HG03025 (cell line): Measurements from ENCODE around the gene BIVM.

Experiments used
- ATAC-seq: cut with Tn5 transposase; IDR thresholded peaks from one replicate; pipeline ENCODE4 v1.9.1; 2021; ENCODE audit warnings: mild to moderate bottlenecking, moderate library complexity; ENCODE audit not compliant: unreplicated experiment, low FRiP score

Gene BIVM

DNA sequence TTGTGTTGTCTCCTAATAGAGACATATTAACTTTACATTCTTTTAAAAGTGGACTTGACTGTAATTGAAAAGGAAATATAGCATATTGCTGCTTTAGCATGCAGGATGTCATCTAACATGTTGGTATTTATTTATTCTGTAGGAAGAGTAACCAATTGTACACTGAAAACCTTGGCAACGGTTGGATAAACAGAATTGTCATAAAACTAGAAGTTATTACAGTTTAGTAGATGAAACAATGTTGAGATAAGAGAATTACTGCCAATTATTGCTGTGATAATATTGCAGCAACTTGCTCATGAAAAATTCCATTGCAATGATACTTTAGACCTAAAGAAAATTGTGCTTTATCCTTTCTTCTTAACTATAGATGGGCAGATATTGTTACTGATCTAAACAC lies 39.4 kb downstream of the BIVM start:
- no peak for ATAC-seq

DNA sequence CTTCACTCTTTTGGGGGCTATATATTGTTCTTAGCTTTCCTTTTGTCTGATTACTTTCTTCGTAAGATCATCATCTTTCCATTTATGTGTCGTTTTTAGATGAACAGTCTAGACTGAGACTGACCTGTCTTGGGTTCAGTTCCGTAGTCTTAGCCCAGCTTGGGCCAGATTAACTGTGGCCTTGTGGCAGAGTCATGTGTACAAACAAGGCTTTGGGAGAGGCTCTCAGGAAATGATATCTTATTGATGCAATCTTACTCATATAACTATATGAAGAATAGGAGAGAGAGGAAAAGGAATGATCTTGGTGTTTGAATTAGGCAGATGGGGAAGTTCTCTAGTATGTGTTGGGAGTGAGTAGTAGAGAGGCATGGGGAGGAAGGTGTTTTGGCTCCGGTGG lies 40.1 kb downstream of the BIVM start:
- no peak for ATAC-seq

DNA sequence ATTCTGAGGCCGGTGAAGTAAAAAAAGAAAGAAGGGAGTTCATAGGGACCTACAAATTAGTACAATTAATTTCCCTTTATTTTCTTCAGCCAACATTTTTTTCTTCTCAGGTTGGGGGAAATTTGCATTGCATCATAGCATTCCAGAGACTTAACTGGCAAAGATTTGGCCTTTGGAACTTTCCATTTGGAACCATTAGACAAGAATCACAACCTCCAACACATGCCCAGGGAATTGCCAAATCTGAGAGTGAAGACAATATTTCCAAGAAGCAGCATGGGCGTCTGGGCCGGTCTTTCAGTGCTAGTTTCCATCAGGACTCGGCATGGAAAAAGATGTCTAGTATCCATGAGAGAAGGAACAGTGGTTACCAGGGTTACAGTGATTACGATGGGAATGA lies 40.5 kb downstream of the BIVM start:
- ATAC-seq, result no peak

DNA sequence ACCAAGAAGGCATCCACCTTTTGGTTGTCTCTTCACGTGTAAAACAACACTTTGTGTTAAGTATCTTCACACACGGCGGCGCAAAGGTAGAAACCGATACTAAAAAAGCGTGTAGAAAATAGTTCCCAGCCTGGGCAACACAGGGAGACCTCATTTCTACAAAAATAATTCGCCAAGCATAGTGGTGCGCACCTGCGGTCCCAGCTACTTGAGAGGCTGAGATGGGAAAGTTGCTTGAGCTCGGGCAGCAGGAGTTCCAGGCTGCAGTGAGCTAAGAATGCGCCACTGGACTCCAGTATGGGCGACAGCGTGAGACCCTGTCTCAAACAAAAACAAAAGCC lies 46.3 kb downstream of the BIVM start:
- ATAC-seq, result peak; percentile 26

DNA sequence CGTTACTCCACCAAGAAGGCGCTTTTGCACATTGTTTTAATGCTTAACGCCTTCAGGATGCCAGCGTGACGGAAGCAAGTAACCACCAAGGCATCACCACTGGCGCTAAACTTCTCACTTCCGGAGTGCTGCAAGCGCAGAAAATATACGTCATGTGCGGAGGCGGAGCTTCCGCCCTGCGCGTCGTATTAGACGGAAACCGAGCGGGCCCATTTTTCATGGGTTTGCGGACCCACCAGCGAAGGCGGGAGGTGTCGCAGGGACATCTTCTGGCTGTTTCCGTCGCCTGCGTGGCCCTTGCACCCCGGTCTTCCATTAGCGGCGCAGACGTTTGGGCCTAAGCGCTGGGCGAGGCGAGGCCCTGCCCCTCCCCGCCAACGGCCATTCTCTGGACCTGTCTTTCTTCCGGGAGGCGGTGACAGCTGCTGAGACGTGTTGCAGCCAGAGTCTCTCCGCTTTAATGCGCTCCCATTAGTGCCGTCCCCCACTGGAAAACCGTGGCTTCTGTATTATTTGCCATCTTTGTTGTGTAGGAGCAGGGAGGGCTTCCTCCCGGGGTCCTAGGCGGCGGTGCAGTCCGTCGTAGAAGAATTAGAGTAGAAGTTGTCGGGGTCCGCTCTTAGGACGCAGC lies 46.8 kb downstream of the BIVM start, which contains the start of gene ERCC5:
Gene ERCC5 (plus strand): TSS at position 403 of the 631 bp plus-strand sequence. CDS start 235 bp downstream, outside the sequence.
- peak; percentile 85 for ATAC-seq

DNA sequence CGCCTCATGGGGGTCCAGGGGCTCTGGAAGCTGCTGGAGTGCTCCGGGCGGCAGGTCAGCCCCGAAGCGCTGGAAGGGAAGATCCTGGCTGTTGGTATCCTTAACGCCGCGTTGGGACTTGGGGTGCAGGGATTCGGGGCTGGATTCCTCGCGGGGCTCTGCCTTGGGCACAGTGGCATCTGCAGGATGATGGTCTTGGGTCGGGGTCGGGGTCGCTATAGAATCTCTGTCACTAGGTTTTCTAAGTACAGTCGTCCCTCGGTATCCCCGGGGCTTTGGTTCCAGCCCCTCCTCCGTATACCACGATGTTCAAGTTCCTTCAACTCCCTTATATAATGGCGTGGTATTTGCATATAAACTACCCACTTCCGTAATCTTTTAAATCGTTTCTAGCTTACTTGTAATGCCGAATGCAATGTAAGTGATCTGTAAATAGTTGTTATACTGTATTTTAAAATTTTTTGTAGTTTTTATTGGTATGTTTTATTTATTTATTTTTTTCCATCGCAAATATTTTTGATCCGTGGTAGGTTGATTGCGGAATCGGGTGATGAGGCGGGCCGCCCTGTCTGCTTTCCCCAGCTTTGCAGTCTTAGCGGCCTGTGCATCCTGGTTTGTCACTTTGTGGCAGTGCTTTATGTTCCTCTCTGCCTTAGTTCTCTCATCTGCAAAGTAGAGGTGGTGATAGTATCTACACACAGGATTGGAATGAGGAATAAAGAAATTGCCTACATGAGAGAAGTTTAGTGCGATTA lies 47.5 kb downstream of the BIVM start:
- ATAC-seq, result peak; percentile 36

DNA sequence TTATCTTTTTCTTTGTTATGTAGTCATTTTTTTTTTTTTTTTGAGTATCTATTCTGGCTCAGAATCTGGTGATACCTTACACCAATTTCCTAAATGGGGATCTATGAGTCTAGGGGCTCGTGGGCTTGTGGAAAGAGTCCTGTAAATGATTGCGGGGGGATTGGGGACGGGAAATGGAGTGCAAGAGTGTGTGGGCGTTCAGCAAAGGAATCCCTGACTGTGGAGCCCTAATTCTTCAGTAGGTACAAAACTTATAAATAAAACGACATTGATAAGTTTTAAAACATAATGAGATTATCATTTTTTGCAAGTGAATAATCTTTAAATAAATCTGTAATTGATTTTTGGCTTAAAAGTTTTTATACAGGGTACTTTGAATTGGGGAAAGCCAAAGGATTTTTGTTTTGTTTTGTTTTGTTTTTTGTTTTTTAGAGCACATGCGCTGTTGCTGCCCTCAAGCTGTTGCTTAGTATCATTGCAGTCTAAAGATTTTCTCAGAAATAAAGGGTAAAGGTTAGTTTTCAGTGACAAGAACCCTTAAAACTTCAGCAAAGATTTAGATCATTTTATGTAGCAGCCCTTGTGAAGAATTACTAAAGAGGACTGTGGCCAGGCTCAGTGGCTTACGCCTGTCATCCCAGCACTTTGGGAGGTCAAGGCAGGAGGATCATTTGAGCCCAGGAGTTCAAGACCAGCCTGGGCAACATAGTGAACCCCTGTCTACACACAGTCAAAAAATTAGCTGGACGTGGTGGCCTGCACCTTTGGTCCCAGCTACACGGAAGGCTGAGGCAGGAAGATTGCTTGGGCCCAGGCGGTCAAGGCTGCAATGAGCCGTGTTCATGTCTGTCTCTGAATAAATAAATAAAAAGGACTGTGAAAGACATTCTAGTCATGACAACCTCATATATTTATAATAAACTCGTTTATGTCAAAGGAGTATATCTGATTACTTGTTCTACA lies 48.6 kb downstream of the BIVM start:
- ATAC-seq, result no peak

DNA sequence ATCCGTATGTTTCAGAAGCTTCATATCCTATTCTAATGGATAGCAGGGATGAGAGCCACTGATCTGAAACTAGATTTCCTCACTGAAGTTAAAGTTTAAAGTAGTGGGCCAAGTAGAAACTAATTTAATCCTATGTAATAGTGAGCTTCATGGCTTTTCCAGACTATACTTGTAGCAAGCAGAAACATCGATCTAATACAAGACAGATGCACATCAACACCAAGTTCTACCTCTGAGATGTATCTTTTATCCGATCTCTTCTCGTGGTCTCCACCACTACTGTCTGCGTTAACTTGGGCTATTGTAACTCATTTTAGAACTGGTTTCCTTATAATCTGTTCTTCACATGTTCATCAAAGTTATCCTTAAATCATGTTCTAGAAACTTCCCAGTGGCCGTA lies 50.0 kb downstream of the BIVM start:
- no peak for ATAC-seq

DNA sequence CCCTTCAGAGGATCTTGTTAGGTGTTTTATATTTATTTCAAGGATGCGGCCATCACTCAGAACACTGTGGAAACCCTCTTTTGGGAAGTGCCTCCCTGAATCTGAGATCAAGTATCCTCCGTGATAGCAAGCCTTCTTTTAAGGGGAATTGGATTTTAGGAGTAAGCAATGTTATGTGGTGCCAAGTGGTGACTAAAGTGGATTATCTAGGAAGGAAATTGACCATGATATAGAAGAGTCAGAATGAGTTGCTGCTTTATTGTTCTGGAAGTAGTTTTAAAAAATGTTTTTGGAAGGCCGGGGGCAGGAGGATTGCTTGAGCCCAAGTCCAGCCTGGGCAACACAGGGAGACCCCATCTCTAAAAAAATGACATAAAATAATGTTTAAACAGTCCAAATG lies 53.6 kb downstream of the BIVM start:
- ATAC-seq, result no peak

DNA sequence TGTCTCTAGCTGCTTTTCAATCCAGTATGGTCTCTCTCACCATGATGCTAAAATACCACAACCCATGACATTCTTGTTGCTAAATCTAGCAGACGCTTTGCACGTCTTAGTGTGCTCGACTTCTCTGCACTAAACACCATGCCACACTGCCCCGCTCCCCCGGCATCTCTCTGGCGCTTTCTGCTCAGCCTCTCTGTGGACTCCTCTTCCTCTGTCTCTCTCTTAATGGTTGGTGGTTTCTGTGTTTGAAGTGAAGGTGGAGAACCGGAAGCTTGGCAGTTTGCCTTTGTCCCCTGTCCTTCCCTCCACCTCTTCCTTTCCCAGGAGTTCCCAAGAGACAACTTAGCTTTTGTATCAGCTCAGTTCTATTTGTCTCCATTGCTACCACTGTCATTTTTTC lies 55.8 kb downstream of the BIVM start:
- ATAC-seq, result no peak

DNA sequence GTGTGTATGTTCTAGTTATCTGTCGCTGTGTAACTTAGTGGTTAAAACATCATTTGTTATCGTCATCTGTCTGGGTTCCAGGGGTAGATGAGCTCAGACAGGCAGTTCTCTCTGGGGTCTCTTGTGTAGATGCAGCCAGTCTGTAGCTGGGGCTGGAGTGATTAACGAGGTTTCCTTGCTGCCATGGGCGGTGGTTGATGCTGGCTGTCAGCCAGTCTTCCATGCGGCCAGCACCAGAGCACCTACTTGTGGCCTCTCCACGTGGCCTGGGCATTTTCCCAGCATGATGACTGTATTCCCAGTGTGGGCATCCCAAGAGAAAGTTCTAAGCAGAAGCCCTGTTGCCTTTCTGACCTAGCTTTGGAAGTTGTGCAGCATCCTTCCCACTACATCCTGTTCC lies 57.6 kb downstream of the BIVM start:
- no peak for ATAC-seq

DNA sequence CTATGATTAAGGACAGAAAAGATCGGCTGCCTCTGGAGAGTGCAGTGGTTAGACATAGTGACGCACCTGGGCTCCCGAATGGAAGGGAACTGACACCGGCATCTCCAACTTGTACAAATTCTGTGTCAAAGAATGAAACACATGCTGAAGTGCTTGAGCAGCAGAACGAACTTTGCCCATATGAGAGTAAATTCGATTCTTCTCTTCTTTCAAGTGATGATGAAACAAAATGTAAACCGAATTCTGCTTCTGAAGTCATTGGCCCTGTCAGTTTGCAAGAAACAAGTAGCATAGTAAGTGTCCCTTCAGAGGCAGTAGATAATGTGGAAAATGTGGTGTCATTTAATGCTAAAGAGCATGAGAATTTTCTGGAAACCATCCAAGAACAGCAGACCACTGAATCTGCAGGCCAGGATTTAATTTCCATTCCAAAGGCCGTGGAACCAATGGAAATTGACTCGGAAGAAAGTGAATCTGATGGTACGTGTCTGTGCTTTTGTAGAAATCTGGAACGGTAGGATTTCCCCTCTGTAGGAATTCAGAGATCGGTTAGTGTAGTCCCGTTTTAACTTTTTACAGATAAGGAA lies 63.8 kb downstream of the BIVM start:
- no peak for ATAC-seq

DNA sequence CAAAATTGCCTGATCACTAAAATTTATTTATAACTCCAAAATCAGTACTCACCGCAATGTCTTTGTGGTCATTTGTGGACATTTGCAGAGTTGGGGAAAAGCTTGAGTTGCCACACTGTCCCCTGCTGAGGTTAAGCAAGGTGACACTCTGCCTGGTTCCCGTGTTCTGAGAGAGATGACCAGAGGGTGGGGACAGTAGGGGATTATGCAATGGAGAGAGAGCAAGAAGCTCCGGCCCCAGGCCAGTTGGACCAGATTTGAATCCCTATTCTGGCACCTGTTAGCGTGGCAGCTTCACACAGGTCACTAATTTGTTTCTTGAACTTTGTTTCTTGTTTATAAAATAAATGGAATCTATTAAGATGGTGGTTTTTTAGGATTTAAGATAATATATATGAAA lies 64.7 kb downstream of the BIVM start:
- no peak for ATAC-seq

DNA sequence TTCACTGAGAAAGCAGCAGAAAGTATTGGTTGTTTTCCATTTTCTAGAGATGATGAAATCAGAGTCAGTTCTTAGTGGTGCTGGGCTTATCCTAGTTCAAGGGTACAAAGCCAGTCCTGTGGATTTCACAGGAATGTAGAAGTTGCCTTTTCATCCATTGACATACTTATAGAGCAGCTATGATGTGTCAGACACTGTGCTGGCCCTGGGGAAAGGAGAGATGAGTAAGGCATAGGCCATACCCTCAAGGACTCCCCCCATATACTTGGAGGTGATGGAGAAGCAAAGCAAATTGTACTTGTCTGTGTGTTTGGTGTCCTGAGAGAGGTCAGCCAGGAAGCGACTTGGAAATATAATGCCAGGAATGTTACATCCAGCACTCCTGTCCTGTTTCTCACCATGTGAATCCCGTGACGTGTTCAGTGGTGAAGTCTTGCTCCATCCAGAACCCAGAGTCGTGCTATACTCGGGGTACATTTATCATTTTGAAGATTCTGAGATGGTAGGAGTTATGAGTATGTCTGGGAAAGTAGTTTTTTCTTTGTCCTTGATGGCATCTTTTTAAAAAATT lies 69.5 kb downstream of the BIVM start:
- no peak for ATAC-seq

DNA sequence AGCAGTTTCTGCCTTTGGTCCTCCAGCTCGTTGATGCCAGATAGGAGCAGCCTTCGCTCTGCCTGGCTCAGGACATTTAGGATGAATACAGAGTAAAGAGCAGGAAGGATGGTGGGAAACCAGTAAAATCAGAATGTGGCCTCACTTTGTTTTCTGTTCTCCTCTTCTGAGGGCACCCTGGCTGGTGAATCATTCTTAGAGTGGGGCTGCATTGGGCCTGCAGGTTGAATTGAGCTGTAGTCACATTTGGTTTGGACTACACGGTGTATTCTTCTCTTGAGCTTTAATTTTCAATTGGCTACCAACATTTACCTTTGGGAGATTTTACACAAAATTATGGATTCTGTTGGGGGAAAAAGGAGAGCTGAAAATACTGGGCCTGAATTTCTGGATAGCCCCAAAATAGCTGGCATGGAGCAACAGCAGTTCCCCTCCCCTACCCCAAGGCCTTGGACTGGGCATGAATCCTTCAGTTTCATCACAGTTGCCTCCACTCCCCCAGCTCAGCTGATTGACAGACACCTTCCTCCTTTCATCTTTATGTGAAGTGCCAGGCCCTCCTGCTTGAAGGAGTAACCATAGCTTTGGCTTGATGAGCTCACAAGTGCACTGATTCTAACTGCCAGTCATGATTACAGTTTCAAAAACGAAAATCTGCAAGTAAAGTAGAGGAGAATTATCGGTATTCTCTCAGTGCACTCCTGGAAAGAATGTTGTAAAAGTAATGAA lies 71.2 kb downstream of the BIVM start:
- ATAC-seq, result no peak

DNA sequence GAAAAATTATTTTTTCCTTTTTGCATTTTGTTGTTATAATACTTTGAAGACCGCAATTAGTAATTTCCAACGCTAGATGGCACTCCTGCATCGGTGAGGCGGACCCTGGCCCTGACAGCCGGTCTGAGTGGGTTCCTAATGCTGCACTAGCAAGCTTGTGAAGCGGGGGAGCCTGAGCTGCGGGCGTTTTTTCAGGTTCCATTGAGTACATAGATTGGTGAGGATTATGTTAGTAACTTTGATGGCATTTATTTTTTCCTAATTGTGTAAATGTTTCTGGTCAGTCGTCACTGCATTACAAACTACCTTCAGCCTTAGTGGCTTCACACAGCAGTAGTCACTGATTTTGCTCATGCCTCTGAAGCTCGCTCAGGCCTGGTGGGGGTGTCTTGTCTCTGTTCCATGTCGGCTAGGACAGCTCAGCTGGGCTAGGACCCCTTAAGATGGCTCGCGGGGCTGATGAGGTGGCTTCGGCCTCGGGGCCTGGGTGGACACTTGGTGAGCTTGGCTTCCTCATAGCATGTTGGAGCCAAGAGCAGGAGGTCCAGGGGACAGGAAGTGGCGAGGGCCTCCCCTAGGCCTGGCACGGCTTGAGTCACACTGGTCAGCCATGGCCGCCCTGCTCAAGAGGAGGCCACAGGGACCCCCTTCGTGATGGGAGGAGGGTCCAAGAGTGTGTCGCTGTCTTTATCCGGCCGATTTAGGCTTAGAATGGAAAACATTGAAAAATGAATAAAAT lies 71.9 kb downstream of the BIVM start:
- ATAC-seq, result peak; percentile 74

DNA sequence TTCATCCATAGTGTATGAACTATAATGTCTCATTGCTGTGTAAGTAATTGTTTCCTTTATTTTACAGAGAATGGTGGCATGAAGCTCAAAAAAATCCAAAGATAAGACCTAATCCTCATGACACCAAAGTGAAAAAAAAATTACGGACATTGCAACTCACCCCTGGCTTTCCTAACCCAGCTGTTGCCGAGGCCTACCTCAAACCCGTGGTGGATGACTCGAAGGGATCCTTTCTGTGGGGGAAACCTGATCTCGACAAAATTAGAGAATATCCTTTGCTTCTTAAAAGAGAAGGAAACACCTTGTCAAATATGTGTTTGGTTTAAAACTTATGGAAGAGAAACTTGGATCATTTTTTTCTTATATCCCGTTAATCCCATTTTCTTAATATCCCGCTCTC lies 73.2 kb downstream of the BIVM start:
- ATAC-seq, result no peak

DNA sequence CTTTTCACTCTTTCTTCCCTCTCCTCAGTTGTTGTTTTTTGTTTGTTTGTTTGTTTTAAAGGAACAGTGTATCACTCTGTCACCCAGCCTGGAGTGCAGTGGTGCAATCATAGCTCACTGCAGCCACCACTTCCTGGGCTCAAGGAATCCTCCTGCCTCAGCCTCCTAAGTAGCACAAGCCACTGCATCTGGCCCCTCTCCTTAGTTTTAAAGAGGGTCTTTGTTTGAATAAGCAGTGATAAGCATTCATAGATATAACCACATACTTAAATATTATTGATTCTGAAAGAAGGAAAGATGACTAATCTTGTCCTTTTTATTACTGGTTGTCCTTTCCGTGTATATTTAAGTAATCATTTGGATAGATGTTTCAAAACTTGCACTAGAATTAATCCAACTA lies 73.6 kb downstream of the BIVM start:
- ATAC-seq, result no peak

DNA sequence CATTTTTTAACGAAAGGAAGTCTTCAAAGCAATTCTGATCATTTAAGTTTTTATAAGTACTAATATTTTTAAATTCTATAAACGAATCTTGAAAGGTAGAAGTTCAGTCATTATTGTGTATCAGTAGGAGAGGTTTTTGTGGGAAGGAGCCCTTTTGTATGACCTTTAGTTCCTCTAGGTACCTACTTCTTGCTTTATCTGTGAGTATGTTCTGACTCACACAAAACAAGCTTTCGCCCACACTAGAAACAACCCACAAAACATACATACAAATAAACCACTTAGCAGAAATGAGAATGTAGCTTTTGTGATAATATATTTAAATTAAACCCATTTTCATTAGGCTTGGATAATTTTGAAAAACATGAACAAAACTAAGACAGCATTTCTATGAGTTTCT lies 74.7 kb downstream of the BIVM start:
- ATAC-seq, result peak; percentile 57
